Dermis blood vessel endothelial cell (primary cell): ENCODE results near the gene RC3H2. TPM values are rescaled to one million over a fixed set of nuclear protein-coding genes. Genes with fewer than 3 reads are reported as not detected.
A peak's percentile ranks its signal among the peaks of the same experiment; 100 is the strongest.
"Not testable (repeated sequence)": the region's sequence is repeated elsewhere in the genome, so short reads cannot be mapped to it uniquely, and the experiment has no call there.

Source experiments
- DNase-seq: peaks from one replicate; pipeline ENCODE4 v3.0.0; 2010
- total RNA-seq: library from RNA; depleted of rRNA; stranded (reverse); fragments of >200 nt; gene quantifications from 2 replicates; pipeline ENCODE4 v1.2.3, GENCODE V29; 2014

The RC3H2 gene
- total RNA-seq, 1 donor from 2014 or later, result 88.0 TPM

DNA sequence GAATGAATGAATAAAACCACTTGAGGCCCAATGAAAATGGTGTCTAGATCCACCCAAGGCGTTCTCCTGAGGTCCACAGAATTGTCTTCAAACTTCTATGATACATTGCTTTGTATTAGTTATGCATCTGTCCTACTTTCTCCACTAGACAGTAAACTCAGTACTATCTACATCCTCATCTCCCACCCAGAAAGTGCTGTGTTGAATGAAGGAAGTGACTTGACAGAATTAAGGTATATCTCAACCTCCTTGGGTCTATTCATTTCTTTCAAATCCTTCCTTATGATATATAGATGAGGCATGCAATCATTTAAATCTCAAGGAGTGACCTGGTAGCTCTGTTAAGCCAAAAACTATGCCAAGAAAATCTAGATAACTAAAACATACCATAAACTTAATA, 61.0 kb downstream of the RC3H2 start:
- no peak for DNase-seq

DNA sequence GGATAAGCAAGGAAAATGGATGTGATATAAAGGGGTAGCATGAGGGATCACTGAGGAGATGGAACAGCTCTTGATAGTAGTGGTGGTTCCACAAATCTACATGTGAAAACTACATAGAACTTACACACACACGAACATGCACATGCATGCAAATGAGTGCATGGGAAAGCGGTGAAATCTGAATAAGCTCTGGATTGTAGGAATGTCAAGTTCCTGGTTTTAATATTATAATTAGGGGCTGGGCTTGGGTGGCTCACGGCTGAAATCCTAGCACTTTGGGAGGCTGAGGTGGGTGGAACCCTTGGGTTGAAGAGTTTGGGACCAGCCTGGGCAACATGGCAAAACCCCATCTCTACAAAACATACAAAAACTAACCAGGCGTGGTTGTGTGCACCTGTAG, 63.7 kb downstream of the RC3H2 start:
- DNase-seq, result no peak

DNA sequence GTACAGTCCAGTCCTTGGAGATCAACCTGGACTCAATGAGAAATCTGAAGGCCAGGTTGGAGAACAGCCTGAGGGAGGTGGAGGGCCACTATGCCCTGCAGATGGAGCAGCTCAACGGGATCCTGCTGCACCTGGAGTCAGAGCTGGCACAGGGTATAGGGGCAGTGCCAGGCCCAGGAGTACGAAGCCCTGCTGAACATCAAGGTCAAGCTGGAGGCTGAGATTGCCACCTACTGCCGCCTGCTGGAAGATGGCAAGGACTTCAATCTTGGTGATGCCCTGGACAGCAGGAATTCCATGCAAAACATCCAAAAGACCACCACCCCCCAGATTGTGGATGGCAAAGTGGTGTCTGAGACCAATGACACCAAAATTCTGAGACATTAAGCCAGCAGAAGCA, 66.7 kb downstream of the RC3H2 start:
- DNase-seq, result not testable (repeated sequence)

DNA sequence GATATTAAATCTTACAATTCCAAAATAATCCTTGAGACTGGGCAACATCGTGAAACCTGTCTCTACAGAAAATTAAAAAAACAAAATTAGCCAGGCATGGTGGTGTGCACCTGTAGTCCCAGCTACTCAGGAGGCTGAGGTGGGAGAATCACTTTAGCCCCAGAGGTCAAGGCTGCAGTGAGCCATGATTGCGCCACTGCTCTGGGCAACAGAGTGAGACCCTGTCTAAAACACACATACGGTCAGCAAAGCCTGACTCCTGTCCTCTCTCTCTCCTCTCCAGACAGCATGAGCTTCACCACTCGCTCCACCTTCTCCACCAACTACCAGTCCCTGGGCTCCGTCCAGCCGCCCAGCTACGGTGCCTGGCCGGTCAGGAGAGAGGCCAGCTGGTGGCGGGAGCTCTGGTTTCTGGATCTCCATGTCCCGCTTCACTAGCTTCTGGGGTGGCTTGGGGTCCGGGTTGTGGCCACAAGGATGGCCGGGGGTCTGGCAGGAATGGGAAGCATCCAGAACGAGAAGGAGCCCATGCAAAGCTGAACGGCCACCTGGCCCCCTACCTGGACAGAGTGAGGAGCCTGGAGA, 67.8 kb downstream of the RC3H2 start:
- DNase-seq, result no peak

DNA sequence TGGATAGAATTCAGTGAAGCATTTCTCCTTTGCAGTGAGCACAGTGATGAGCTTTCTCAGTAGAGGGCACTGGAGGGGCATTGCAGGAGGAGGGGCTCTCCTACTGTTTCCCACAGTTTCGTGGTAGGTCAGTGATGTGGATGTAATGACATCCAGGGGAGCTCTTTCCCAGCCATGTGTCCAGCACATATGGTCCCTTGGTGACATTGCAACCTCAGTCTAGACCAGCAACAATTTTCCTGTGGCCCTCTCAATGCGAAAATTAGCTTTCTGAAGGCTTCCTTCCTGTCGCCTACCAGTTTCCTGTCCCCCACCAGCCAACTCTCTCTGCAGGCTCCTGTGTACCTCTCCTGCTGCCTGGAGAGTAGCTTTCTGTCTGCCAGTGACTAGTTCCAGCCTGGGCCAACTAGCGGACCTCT, 69.8 kb downstream of the RC3H2 start:
- peak; percentile 55 for DNase-seq

DNA sequence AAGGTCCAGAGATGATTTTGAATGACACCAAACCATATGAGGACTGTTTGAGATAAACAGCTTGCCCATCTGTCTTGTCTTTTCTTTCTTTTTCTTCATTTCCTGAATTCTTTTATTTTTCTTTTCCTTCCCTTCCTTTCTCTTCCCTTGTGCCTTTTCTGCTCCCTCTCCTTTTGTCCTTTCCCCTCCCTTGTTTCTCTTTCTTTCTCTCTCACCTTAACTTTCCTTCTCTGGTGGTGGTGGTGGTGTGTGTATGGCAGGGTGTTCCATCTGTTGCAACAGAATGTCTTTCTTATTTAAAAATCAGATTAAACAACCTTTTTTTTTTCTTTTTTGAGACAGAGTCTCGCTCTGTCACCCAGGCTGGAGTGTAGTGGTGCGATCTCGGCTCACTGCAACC, 73.0 kb downstream of the RC3H2 start:
- DNase-seq, result no peak

DNA sequence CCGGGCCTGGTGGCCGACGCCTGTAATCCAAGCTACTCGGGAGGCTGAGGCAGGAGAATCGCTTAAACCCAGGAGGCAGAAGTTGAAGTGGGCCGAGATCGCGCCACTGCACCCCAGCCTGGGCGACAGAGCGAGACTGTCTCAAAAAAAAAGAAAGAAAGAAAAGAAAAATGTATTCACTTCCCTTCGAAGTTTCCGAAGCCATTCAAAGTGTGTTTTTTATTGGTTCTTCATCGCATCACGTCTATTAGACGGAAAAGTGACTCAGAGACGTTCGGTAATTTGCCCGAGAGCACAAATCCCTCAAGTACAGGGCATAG, 76.2 kb downstream of the RC3H2 start:
- DNase-seq, result not testable (repeated sequence)

DNA sequence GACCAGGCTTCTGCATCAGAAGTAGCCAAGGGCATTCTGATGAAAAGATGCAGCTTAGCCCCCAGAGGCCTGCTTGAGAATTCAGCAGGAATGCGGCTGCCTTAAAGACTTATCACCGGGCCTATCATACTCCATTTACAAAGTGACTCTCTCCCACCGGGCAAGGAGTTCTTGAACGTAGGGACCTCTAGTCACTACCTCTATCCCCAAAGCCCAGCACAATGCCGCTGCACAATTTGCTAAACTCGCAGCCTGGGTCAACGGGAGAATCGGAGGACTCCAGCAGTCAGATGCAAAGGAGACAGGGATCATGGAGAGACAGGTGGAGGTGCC, 77.4 kb downstream of the RC3H2 start:
- DNase-seq, result peak; percentile 64

DNA sequence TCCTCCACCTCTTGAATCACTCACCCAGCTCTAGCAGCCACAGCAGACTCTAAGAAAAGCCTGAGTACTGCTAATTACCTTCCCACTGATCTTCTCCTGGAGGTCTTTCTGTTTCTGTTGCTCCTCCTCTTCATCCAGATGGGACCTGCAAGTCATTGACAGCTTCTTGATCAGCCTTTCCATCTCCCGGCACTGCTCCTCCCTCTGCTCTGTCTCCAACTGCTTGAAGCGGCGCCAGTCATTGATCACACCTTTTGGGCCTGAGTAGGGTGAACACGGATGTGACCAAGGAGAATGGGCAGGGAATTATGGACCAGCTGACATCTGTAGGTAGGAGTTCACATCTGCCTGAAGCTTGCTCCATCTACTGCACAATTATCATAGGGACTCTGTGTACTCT, 82.2 kb downstream of the RC3H2 start:
- no peak for DNase-seq

DNA sequence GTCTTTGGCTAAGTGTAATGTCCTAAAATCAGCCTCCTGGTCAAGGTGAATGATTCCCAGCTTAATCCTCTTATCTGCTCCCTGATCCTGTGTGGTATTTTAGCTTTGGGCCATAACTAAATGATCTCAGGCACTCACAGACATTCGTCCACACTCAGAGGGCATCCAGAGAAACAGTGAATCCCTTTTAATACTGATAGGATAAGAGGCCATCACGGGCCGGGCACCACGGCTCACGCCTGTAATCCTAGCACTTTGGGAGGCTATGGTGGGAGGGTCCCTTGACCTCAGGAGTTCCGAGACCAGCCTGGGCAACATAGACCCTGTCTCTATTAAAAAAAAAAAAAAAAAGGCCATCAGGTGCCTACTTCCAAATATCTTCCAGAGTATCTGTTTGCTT, 83.1 kb downstream of the RC3H2 start:
- DNase-seq, result no peak

DNA sequence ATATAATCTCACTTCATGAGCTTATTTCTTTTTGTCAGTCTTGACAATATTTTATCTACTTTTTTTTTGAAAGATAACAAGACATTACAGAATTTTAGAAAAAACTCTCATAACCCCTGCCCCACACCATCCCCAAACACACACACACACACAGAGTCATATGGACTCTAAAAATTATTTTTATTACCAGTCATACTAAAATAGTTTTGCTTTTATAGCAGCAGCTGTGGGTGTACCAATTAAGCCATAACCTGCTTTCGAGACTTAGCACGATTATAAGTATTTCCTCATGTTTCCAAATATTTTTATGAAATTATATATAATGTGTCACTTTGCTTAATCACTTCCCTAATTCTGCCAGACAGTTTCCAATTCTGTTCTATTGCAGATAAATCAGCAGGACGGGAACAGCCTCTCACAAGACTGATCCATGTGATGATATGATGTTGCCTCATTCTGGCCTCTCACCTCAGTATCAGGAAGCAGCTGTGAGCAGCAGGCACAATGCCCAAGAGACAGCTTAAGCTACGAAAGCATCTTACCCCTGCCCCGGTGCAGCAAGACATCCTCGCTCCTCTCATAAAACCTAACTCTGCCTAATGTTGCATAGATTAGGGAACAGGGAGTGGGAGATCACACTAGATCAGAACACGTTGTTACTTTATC, 83.7 kb downstream of the RC3H2 start:
- DNase-seq, result peak; percentile 98

DNA sequence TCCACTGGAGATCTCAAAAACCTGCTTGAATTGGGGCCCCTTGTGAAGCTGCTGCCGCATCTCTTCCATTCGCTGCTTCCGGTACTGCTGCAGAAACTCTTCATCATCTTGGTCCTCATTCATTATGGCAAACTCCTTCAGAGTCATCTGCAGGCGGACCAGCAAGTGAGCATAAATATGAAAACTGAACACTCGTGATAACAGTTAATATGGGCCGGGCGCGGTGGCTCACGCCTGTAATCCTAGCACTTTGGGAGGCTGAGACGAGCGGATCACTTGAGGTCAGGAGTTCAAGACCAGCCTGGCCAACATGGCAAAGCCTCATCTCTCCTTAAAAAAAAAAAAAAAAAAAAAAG, 84.7 kb downstream of the RC3H2 start:
- DNase-seq, result no peak

DNA sequence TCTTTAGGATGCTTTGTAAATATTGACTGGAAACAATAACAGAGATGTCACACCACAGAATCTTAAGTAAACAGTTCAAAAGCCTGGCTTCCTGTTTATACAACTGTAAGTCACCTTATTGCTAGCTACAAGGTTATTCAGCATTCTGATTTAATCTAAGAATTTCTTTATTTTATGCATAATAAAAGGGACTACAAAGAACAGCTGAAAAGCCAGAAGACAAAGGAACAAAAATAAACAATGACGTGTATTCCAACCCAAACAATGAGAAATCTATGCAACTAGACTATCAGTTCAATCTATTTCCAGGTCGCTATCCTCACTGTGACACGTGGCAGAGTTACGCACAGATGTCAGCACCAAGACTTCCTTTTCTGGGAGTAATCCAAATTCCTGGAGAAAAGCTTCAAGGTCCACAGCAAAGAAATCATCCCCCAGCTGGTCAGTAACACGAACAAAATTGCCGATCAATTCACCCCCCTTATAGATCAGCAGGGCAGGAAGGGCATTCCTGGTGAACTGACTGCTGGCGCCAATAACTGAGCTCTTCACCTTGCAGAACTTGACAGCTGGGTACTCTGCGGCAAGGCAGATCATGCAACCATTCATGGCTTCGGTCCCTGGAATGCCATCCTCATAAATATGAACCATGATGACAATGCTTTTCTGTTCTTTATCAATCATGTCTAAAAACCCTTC, 85.2 kb downstream of the RC3H2 start:
- peak; percentile 98 for DNase-seq

DNA sequence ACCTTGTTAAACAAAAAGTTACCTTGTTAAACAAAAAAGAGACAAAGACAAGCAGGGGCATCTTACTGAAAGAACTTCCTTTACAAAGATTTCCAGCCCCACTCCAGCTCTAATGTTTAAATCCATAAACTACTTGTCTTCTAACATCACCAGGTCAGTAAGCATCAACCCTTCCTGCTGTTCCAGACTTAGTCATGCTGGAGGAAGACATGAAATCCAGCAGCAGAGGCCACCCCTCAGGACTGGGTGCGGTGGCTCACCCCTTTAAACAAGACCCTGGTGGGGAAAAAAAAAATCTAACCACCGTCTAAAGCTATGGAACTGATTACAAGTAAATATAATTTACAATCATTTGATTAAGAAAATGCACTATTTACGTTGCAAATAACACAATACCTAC, 85.8 kb downstream of the RC3H2 start:
- DNase-seq, result peak; percentile 89

DNA sequence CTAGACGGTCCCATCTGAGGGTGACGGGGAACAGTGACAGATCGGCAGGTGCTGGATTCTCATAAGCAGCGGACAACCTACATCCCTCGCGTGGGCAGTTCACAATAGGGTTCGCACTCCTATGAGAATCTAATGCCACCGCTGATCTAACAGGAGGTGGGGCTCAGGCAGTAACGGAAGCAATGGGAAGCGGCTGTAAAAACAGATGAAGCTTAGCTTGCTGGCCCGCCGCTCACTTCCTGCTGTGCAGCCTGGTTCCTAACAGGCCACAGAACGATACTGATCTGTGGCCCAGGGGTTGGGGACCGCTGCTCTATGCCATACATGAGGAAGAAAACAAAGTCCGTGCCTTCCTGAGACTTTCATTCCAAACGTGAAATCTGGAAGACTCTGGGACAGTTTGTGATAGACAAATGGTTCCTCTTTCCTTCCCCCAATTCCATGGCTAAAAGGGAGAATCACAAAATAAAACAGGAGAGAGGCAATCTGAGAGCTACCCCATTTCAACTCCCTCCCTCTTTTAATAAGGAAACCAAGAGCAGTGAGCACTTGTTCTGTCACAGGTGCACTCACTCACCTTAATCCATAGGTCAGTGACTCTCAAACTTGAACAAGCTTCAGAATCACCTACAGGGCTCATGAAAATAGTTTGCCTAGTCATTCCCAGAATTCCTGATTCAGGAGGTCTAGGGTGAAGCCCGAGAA, 88.8 kb downstream of the RC3H2 start:
- DNase-seq, result peak; percentile 98

DNA sequence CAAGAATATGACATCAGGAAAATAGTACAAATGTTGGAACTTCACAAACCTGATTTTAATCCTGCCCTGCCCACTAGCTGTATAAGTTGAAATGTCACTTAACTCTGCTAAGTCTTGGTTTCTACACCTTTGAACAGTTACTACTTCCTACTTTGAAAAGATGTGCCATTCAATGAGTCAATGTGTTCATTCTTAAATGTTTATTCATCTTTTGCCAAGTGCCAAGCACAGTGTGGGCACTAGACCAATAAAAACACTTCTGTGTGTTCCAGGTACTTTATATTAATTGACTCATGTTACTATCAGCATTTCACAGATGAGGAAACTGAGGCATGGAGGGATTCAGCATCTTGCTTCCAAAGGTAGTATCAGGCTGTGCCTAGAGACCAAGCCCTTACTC, 89.6 kb downstream of the RC3H2 start:
- peak; percentile 74 for DNase-seq

DNA sequence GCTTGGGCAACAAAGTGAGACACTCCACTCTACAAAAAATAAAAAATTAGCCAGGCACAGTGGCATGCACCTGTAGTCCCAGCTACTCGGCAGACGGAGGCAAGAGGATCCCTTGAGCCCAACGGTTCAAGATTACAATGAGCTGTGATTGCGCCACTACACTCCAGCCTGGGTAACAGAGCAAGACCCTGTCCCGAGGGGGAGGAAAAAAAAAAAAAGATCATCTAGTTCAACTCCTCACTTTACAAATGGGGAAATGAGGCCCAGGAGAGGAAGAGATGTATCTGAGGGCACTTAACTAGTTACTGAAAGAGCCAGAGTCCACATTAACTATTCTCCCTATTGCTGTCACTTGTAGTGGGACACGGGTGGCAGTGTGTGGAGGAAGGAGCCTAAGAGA, 90.6 kb downstream of the RC3H2 start:
- no peak for DNase-seq

DNA sequence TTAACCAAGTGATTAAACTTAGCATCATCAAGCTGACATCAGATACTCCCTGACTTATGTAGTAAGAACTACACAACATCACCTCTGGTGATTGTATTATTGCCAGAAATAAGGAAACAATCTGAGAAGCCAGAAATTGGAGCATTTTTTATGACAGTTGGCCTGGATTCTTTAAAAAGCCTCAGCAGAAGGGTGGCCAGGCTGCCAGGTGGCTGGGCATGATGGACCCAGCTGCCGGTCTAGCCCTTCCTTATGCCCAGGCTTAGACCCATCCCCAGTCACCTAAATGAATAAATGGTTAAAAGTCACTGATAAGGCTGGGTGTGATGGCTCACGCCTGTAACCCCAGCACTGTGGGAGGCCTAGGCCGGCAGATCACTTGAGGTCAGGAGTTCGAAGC, 92.4 kb downstream of the RC3H2 start:
- DNase-seq, result no peak

DNA sequence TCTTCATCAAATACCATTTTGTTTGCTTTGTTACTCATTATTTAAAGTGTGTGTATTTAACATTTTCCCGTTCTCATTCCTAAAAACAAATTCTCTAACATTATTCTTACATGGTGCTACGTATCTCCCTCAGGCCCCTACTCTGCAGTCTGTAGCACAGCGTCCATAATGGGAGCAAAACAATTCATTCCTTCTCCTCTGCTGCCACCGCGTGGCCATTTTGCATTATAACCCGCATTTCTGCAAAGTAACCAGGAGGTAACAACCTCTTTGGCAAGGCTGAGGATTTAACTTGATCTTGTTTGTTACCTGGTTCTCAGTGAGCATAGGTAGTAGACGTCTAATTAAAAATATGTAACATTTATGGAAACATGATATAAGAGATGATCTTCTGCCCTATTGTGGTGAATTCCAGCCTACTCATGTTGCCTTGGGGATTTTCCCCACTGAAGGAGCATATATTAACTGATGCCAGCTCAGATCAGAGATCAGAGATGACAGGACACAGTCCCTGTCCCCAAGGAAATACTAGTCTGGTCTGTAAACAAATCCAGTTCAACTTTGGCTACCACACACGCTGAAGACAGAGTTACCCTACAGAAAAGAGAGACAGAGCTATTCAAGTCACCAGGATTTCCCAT, 94.7 kb downstream of the RC3H2 start:
- peak; percentile 91 for DNase-seq

DNA sequence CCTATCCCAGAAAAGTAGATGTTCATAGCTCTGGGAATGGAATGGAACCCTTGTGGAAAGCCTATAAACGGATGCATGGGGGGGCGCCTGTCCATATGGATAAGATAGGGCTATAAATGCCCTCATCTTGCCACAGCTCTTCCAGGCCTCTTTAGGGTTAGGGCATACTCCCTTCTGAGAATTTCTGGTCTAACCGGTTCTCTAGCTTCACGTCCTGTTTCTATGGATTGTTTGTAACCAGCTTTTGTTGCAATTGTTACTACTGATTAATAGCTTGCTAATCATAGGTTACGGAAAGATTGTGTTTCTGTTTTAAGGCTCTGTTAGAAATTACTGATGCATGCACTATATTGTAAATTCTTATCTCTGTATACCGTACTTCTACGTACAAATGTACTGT, 95.9 kb downstream of the RC3H2 start:
- not testable (repeated sequence) for DNase-seq

DNA sequence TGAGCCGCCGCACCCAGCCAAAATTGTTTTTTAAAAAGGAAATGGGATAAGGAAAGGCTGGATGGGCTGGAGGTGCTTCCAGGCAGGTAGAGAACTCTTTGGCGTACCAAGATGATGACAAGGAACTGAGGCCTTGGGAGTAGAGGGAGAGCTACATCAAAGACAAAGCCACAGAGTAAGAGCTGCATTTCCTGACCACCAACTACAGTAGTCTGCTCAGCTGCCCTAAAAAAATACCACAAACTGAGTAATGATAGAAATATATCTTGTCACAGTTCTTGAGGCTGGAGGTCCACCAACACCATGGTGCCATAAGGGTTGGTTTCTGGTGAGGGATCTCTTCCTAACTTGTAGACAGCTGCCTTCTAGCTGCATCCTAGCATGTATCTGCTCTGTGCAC, 97.0 kb downstream of the RC3H2 start:
- no peak for DNase-seq

DNA sequence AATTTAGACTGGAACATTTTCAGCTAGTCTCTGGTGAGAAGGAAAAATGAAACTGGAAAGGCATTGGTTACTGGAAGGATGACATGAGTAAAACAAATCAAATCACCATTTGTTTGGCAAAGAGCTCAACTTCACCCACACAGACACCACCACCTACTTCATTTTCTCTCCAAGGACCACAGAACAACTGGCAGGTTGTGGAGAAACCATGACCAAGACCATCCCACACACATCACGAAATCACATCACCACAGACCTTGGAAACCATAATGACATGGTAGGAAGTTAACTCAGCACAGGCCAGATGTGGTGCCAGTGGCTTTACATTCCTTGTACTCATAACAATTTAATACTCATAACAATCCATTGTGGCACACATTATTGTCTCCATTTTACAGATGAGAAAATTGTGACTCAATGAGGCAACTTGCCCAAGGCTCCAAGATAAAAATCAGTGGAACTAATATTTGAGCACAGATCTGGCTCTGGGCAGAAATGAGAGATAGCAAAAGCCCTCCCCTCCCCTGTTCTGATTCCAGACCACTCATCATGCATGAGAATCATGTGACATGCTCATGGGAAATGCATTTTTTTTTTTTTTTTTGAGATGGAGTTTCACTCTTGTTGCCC, 97.8 kb downstream of the RC3H2 start:
- no peak for DNase-seq

DNA sequence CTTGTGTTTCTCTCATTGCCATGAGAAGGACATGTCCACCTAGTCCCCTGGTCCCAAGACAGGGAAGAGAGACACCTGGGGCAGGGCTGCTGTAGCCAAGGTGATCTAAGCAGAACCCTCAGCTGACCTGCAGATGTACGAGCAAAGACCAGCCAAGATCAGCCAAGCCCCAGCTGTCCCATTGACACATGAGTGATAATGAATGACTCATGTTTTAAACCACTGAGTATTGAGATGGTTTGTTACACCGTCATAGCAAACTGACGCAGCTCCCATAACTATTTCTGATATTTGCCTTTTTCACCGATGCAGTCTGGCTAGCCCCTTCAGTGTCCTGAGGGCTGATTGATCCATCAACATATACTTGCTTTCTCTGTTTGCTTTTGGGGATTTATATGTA, 98.5 kb downstream of the RC3H2 start:
- DNase-seq, result no peak
